Raji (cell line): ENCODE data around the gene RASSF7.

Source experiments
- POLR2A ChIP-seq: IDR thresholded peaks from 2 replicates; pipeline ENCODE4 v1.6.1; 2011; ENCODE audit warnings: low read depth, low read length, control low read depth; ENCODE audit not compliant: insufficient read depth

Gene RASSF7

GRCh38 chr11:598005-598680 is 37.4 kb downstream of the RASSF7 start:
- TF ChIP-seq POLR2A, result no peak

GRCh38 chr11:601573-602245 is 40.9 kb downstream of the RASSF7 start:
- TF ChIP-seq POLR2A, result no peak

GRCh38 chr11:603154-603553 is 42.4 kb downstream of the RASSF7 start:
- no peak for TF ChIP-seq POLR2A

- TF ChIP-seq POLR2A, result no peak
Observed at GRCh38 chr11:605286-606129, 44.7 kb downstream of the RASSF7 start.

GRCh38 chr11:606245-606644 is 45.5 kb downstream of the RASSF7 start:
- no peak for TF ChIP-seq POLR2A

- no peak for TF ChIP-seq POLR2A
Observed at GRCh38 chr11:607020-607780, 46.4 kb downstream of the RASSF7 start.

- TF ChIP-seq POLR2A, result no peak
Observed at GRCh38 chr11:607971-608659, 47.3 kb downstream of the RASSF7 start.

- no peak for TF ChIP-seq POLR2A
Observed at GRCh38 chr11:608791-609251, 48.1 kb downstream of the RASSF7 start.

- TF ChIP-seq POLR2A, result no peak
Observed at GRCh38 chr11:609341-609811, 48.6 kb downstream of the RASSF7 start.

- no peak for TF ChIP-seq POLR2A
Observed at GRCh38 chr11:610146-610801, 49.5 kb downstream of the RASSF7 start.

- TF ChIP-seq POLR2A, result no peak
Observed at GRCh38 chr11:611001-611996, 50.5 kb downstream of the RASSF7 start.

GRCh38 chr11:612201-612960 is 51.6 kb downstream of the RASSF7 start:
- TF ChIP-seq POLR2A, result no peak
